ENCODE results near the gene DAB1. TPM values are rescaled to one million over a fixed set of nuclear protein-coding genes. Genes with fewer than 3 reads are reported as not detected.

Gene DAB1
- total RNA-seq, 6 donors from 2014 or later: 0.15 to 0.20 TPM; not detected in 4

GRCh38 chr1:57086154-57086553, 337.7 kb downstream of the DAB1 start:
- no peak overlapping the region for H3K27ac ChIP-seq

DNA sequence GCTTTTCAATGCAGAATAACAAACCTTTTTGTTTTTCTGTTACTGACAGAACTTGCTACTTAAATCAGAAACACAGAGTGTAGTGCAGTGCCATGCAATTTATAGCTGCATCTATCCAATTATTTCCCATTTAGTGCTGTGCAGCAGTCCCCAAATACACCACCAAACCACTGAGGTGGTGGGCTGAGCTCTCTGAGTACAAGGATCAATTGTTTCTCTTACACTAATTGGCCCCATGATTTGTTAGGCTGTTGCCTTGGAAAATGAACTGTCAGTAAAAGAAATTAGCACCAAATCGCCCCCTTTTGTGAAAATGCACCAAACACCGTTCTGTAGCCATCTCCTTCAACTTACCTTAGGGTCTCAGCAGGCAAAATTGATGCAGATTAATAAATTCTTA, 339.2 kb downstream of the DAB1 start:
- Histone ChIP-seq H3K36me3 (no peaks in the 10 kb centered on the region), H3K27me3 (no peaks in the 10 kb centered on the region), H3K4me1 (no peaks in the 10 kb centered on the region), H3K4me3 (no peak overlapping the region), H3K27ac (no peak overlapping the region), H3K9me3 (no peaks in the 10 kb centered on the region)
- ATAC-seq (ENCODE audit: low FRiP score in 2 of 2) (no peak), DNase-seq (no peak)
- WGBS, 2 donors: 82 to 88% methylated on average over 2 of the region's 2 CpGs
- TF ChIP-seq POLR2A (IDR thresholded peaks at IDR 0.05): no peak
- TF ChIP-seq CTCF (IDR thresholded peaks at IDR 0.05): no peak
- no peak for TF ChIP-seq POLR2AphosphoS5 (IDR thresholded peaks at IDR 0.05)
- no peak for TF ChIP-seq EP300 (IDR thresholded peaks at IDR 0.05)

More at GRCh38 chr1:57086154-57086553, 337.7 kb downstream of the DAB1 start:
- WGBS, 2 donors: 63 to 71% methylated on average over 5 to 6 of the region's 6 CpGs
- Histone ChIP-seq H3K9me3 (no peaks in the 10 kb centered on the region), H3K4me3 (no peak overlapping the region), H3K27me3 (no peaks in the 10 kb centered on the region), H3K4me1 (no peaks in the 10 kb centered on the region), H3K36me3 (no peaks in the 10 kb centered on the region)
- TF ChIP-seq EP300 (IDR thresholded peaks at IDR 0.05) (no peak), CTCF (IDR thresholded peaks at IDR 0.05) (no peak), POLR2A (IDR thresholded peaks at IDR 0.05) (no peak), POLR2AphosphoS5 (IDR thresholded peaks at IDR 0.05) (no peak)
- ATAC-seq (ENCODE audit: low FRiP score in 2 of 2): no peak
- no peak for DNase-seq

- 83 to 85% methylated on average over 7 of the region's 7 CpGs for WGBS, 2 donors
- ATAC-seq (ENCODE audit: low FRiP score in 2 of 2) (no peak), DNase-seq (no peak)
- H3K9me3 ChIP-seq: no peaks in the 10 kb centered on the region
- no peak overlapping the region for H3K27ac ChIP-seq
- H3K4me1 ChIP-seq: no peaks in the 10 kb centered on the region
- no peak overlapping the region for H3K4me3 ChIP-seq
- no peaks in the 10 kb centered on the region for H3K27me3 ChIP-seq
- no peak for TF ChIP-seq POLR2A (IDR thresholded peaks at IDR 0.05)
- TF ChIP-seq POLR2AphosphoS5 (IDR thresholded peaks at IDR 0.05): no peak
- no peak for TF ChIP-seq EP300 (IDR thresholded peaks at IDR 0.05)
- TF ChIP-seq CTCF (IDR thresholded peaks at IDR 0.05): no peak
- H3K36me3 ChIP-seq: no peaks in the 10 kb centered on the region
Measured at GRCh38 chr1:57082711-57083439, 341.0 kb downstream of the DAB1 start.

DNA sequence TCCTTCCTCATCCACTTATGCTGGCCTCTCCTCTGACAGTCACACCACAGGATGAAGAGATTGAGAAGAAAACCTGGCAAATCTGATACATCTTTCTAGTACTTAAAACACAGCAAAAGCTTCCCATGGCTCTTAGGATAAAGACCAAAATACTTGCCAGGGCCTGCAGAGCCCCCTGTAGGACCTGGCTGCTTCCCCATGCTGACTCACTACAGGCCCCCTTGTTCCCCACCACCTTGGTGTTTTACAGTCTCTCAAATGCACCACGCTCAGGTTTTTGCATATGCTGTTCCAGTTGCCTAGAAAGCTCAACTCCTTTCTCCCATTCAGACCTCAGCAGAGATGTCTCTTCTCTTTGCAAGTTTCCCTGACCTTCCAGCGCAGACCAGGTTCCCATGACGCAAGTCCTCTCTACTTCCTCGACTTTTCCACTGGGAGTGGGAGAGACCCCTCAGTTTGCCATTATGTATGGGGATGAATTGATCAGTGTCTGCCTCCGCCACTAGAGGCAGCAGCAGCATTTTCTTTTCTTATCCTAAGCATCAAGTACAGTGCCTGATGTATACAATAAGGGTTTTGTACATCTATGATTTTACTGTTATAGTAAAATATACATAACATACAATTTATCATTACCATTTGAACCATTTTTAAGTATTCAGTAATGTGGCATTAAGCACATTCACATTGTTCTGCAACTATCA, 344.3 kb downstream of the DAB1 start:
- no peak for TF ChIP-seq EP300 (IDR thresholded peaks at IDR 0.05)
- no peak for TF ChIP-seq CTCF (IDR thresholded peaks at IDR 0.05)
- TF ChIP-seq POLR2AphosphoS5 (IDR thresholded peaks at IDR 0.05): no peak
- TF ChIP-seq POLR2A (IDR thresholded peaks at IDR 0.05): no peak
- ATAC-seq (ENCODE audit: low FRiP score in 2 of 2) (no peak), DNase-seq (no peak)
- no peaks in the 10 kb centered on the region for H3K36me3 ChIP-seq
- H3K9me3 ChIP-seq: no peaks in the 10 kb centered on the region
- no peak overlapping the region for H3K4me3 ChIP-seq
- H3K27me3 ChIP-seq: no peaks in the 10 kb centered on the region
- H3K4me1 ChIP-seq: no peaks in the 10 kb centered on the region
- no peak overlapping the region for H3K27ac ChIP-seq
- WGBS, 2 donors: 92 to 94% methylated on average over 5 of the region's 5 CpGs

Data from upper lobe of left lung (tissue), 6 donors.